B cell (primary cell): ENCODE measurements around the gene PALLD. TPM values are rescaled to one million over a fixed set of nuclear protein-coding genes. Genes with fewer than 3 reads are reported as not detected.

Experiments used
- ATAC-seq: fragments of 200-7000 bp; cut with Tn5 transposase; one replicate; pipeline ENCODE4 v1.10.0; 2021; ENCODE audit warnings: low read depth, mild to moderate bottlenecking, moderate number of reproducible peaks, moderate library complexity
- CTCF ChIA-PET: fragments of 350-600 bp; sonication (Branson Sonifier 250); formaldehyde crosslinking; loops from one replicate; lab custom pipeline; 2021; ENCODE audit warnings: antibody characterized with exemption, inconsistent platforms; lab: Charles Lee
- POLR2A ChIA-PET: fragments of 350-600 bp; sonication (Branson Sonifier 250); formaldehyde crosslinking; loops from one replicate; lab custom pipeline; 2021; ENCODE audit warnings: antibody characterized with exemption; lab: Charles Lee
- DNase-seq: peaks from one replicate; pipeline ENCODE4 v3.0.0; 2013
- H2AFZ ChIP-seq: 2 replicates; pipeline ENCODE4 v1.6.1; 2012; ENCODE audit warnings: mild to moderate bottlenecking, low read depth, low read length; ENCODE audit not compliant: insufficient read depth, poor library complexity, severe bottlenecking
- H3K27ac ChIP-seq, 2 donors: 1 replicate in 1 of 2; 2 replicates in 1 of 2; pipeline ENCODE4 v1.5.1; 2012 to 2013; ENCODE audit warnings: low read length in 2 of 2, mild to moderate bottlenecking in 2 of 2, moderate library complexity in 1 of 2
- H3K27me3 ChIP-seq, 4 experiments: fragments of 200-600 bp in 1 of 4; sonication (generic) in 1 of 4; replicated peaks in 1 of 4; 1 replicate in 2 of 4; 2 replicates in 2 of 4; pipeline versions ENCODE4 v1.6.1 to v1.7.0; 2013 to 2016; ENCODE audit warnings: low read length in 3 of 4, mild to moderate bottlenecking in 2 of 4, mixed read lengths in 1 of 4, moderate library complexity in 1 of 4; ENCODE audit not compliant: insufficient read depth in 4 of 4, control insufficient read depth in 3 of 4; ENCODE audit errors: control extremely low read depth in 1 of 4
- H3K36me3 ChIP-seq, 2 experiments: replicated peaks in 1 of 2; 1 replicate in 1 of 2; 2 replicates in 1 of 2; pipeline versions ENCODE4 v1.6.1 to v1.7.1; 2013; ENCODE audit warnings: low read length in 1 of 2; ENCODE audit not compliant: insufficient read depth in 2 of 2, control insufficient read depth in 1 of 2; ENCODE audit errors: control extremely low read depth in 1 of 2, extremely low read depth in 1 of 2
- H3K4me1 ChIP-seq, 2 donors: fragments of 200-600 bp in 1 of 2; sonication (generic) in 1 of 2; 1 replicate in 1 of 2; 2 replicates in 1 of 2; pipeline versions ENCODE4 v1.5.1 to v1.6.1; 2013 to 2017; ENCODE audit warnings: low read length in 2 of 2; ENCODE audit not compliant: control insufficient read depth in 2 of 2, insufficient read depth in 2 of 2
- H3K4me2 ChIP-seq: replicated peaks from 2 replicates; pipeline ENCODE3; 2012; ENCODE audit warnings: mild to moderate bottlenecking, low read depth, low read length; ENCODE audit not compliant: poor library complexity, severe bottlenecking
- H3K4me3 ChIP-seq, 5 experiments: fragments of 200-600 bp in 1 of 5; sonication (generic) in 1 of 5; 1 replicate in 3 of 5; 2 replicates in 2 of 5; pipeline versions ENCODE4 v1.5.1 to v1.7.0; 2011 to 2016; ENCODE audit warnings: low read length in 4 of 5, mild to moderate bottlenecking in 4 of 5, low read depth in 2 of 5, control low read depth in 1 of 5, moderate library complexity in 1 of 5; ENCODE audit not compliant: insufficient read depth in 1 of 5; ENCODE audit errors: control extremely low read depth in 1 of 5, extremely low read depth in 1 of 5
- H3K79me2 ChIP-seq: fragments of 200-600 bp; sonication (generic); one replicate; pipeline ENCODE4 v1.6.0; 2016; ENCODE audit warnings: low read length; ENCODE audit not compliant: control insufficient read depth, insufficient read depth
- H3K9ac ChIP-seq: fragments of 200-600 bp; sonication (generic); 2 replicates; pipeline ENCODE4 v1.6.1; 2017; ENCODE audit warnings: mild to moderate bottlenecking, low read length, moderate library complexity
- H3K9me3 ChIP-seq, 3 donors: one replicate each; pipeline versions ENCODE4 v1.6.1 to v1.7.1; 2013; ENCODE audit warnings: low read length in 2 of 3; ENCODE audit not compliant: control insufficient read depth in 2 of 3, insufficient read depth in 1 of 3; ENCODE audit errors: control extremely low read depth in 1 of 3
- H4K20me1 ChIP-seq: 2 replicates; pipeline ENCODE4 v1.6.0; 2012; ENCODE audit warnings: mild to moderate bottlenecking, low read length; ENCODE audit not compliant: insufficient read depth, control insufficient read depth, poor library complexity, severe bottlenecking
- H3K27ac Mint-ChIP-seq: one replicate; pipeline ENCODE4 v1.8.0; 2021; ENCODE audit warnings: mixed read lengths
- H3K27me3 Mint-ChIP-seq: one replicate; pipeline ENCODE4 v1.8.0; 2021; ENCODE audit warnings: mixed read lengths
- H3K4me1 Mint-ChIP-seq: one replicate; pipeline ENCODE4 v1.8.0; 2021; ENCODE audit warnings: mixed read lengths
- H3K4me3 Mint-ChIP-seq: one replicate; pipeline ENCODE4 v1.8.0; 2021; ENCODE audit warnings: mixed read lengths
- H3K9me3 Mint-ChIP-seq: one replicate; pipeline ENCODE4 v1.8.0; 2022; ENCODE audit warnings: mixed read lengths; ENCODE audit not compliant: insufficient read depth
- CTCF ChIP-seq: fragments of 200-600 bp; IDR thresholded peaks from one replicate; pipeline ENCODE4 v1.8.0; 2022; ENCODE audit warnings: antibody characterized with exemption, mild to moderate bottlenecking
- EZH2 ChIP-seq: IDR thresholded peaks from 2 replicates; pipeline ENCODE4 v1.6.1; 2012; ENCODE audit warnings: borderline replicate concordance, low read depth, mild to moderate bottlenecking, moderate library complexity, low read length; ENCODE audit not compliant: insufficient read depth, poor library complexity, severe bottlenecking
- WGBS: methylation state at CpG from one replicate; pipeline ENCODE4 v1.1.5; 2013; ENCODE audit warnings: missing lambda C conversion rate; ENCODE audit not compliant: insufficient coverage; 5-methylcytosine and 5-hydroxymethylcytosine counted together
- intact Hi-C: fragments of 100-400 bp; cut with micrococcal nuclease; formaldehyde crosslinking; loops from one replicate; pipeline ENCODE4 v1.10.0; 2022
- polyA plus RNA-seq: library from polyadenylated mRNA; depleted of rRNA; stranded (reverse); fragments of >200 nt; gene quantifications from 2 replicates; pipeline ENCODE4 v1.2.3, GENCODE V29; 2012
- total RNA-seq, 2 donors: library from RNA; stranded (reverse); fragments of 120-200 nt in 1 of 2; gene quantifications; 1 replicate in 1 of 2; 2 replicates in 1 of 2; pipeline versions ENCODE4 v1.2.3 to v1.2.4, GENCODE V29; 2013 to 2022

PALLD gene
- total and polyA plus RNA-seq, 2 donors (not counting 1 experiment from before 2014, with no cell fraction given), result 0.63 to 0.71 TPM

DNA sequence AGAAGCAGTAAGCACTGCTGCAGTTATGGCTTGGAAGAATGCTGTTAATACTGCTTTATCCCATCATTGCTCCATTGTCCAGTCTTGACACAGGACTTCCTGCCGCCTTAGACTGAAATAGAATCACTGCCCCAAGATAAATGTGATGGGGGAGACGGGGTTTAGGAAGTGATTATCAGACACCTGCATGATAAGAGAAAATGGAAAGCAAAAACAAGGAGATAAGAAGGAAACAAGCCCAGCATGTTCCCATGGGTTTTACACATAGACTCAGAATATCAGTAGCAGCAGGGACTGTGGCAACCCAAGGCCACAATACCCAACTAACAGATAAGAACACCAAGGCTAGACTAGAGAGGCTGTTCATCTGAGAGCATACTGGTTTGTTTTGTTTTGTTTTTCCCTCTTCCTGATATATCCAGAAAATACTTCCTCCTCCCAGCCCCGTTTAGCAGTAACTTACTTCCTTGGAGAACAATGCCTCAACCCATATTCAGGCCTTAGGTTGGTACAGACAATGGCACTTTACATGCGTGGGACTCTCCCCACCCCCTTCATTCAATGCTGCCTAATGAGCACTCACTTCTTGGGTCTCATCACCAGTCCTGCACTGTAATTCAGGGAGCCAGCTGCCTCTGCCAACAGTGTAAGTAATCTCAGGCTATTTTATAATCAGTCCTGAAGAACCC, 280.6 kb downstream of the PALLD start:
- Histone ChIP-seq H3K9ac (no peak overlapping the region), H3K9me3 (peaks cover 0 to 11% (median 7%) of the 10 kb centered on the region in 3 donors), H4K20me1 (no peaks in the 10 kb centered on the region), H3K4me3 (no peak overlapping the region), H3K4me2 (no peak overlapping the region), H3K27ac (no peak overlapping the region), H3K79me2 (no peaks in the 10 kb centered on the region), H3K36me3 (no peaks in the 10 kb centered on the region), H2AFZ (no peak overlapping the region), H3K4me1 (no peaks in the 10 kb centered on the region), H3K27me3 (no peaks in the 10 kb centered on the region)
- Mint-ChIP-seq H3K4me3 (no peak overlapping the region), H3K27me3 (peaks cover 10% of the 10 kb centered on the region), H3K9me3 (peaks cover 6% of the 10 kb centered on the region), H3K27ac (no peak overlapping the region), H3K4me1 (no peaks in the 10 kb centered on the region)
- 50% methylated on average over 2 of the region's 4 CpGs for WGBS
- TF ChIP-seq EZH2 (no peak), CTCF (no peak)
- POLR2A ChIA-PET, result no interaction called here
- no peak for DNase-seq
- CTCF ChIA-PET, result no interaction called here
- no peak for ATAC-seq
- intact Hi-C loops, result no loop called here

DNA sequence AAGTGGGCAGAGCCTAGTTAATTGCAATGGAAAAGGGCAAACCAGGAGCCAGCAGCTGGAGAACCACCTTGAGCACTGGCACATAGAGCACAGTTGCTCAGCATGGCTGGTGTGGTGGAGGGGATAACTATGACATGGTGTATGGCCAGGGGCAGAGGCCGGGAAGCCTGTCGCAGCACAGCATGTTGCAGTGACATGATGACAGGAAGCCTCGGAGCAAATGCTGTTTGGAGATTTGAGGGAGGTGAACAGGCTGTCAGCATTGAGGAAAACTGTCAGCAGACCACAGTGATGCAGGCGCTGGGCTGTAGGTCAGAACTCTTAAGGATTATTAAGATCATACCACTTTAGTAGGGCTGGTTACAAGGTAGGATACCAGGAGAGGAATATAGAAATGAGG, 284.5 kb downstream of the PALLD start:
- Mint-ChIP-seq H3K9me3 (no peaks in the 10 kb centered on the region), H3K4me3 (no peak overlapping the region), H3K4me1 (no peaks in the 10 kb centered on the region), H3K27me3 (peaks cover 6% of the 10 kb centered on the region), H3K27ac (no peak overlapping the region)
- H4K20me1 ChIP-seq, result no peaks in the 10 kb centered on the region
- H2AFZ ChIP-seq, result no peak overlapping the region
- CTCF ChIA-PET, result no interaction called here
- ATAC-seq (no peak), DNase-seq (no peak)
- TF ChIP-seq CTCF (no peak), EZH2 (no peak)
- POLR2A ChIA-PET, result no interaction called here
- no peak overlapping the region for H3K4me2 ChIP-seq
- no peak overlapping the region for H3K27ac ChIP-seq
- intact Hi-C loops, result no loop called here
- 86% methylated on average over 3 of the region's 4 CpGs for whole genome bisulfite sequencing
- no peak overlapping the region for H3K9ac ChIP-seq
- no peaks in the 10 kb centered on the region for H3K27me3 ChIP-seq
- no peaks in the 10 kb centered on the region for H3K79me2 ChIP-seq
- no peak overlapping the region for H3K4me3 ChIP-seq
- no peaks in the 10 kb centered on the region for H3K4me1 ChIP-seq
- no peaks in the 10 kb centered on the region for H3K36me3 ChIP-seq
- H3K9me3 ChIP-seq, result peaks cover 0 to 4% (median 2%) of the 10 kb centered on the region in 3 donors
